Endodermal cell (in vitro differentiated cells): ENCODE measurements around the gene SUPT7L. TPM values are rescaled to one million over a fixed set of nuclear protein-coding genes. Genes with fewer than 3 reads are reported as not detected.
"Not testable (repeated sequence)": the region's sequence is repeated elsewhere in the genome, so short reads cannot be mapped to it uniquely, and the experiment has no call there.

Source experiments
- DNase-seq: peaks from one replicate; pipeline ENCODE4 v3.0.0-alpha.2; 2017
- H3K27ac ChIP-seq: 2 replicates; pipeline ENCODE4 v1.5.1; 2013; ENCODE audit warnings: mild to moderate bottlenecking, low read depth, low read length, moderate library complexity
- H3K27me3 ChIP-seq: 2 replicates; pipeline ENCODE4 v1.6.1; 2013; ENCODE audit warnings: mild to moderate bottlenecking, low read length, moderate library complexity; ENCODE audit not compliant: insufficient read depth, control insufficient read depth, poor library complexity, severe bottlenecking
- H3K36me3 ChIP-seq: 2 replicates; pipeline ENCODE4 v1.7.0; 2013; ENCODE audit warnings: mild to moderate bottlenecking, low read length, moderate library complexity; ENCODE audit not compliant: control insufficient read depth, insufficient read depth
- H3K4me1 ChIP-seq: one replicate; pipeline ENCODE4 v1.7.0; 2013; ENCODE audit warnings: low read length; ENCODE audit not compliant: control insufficient read depth, insufficient read depth
- H3K4me3 ChIP-seq: 2 replicates; pipeline ENCODE4 v1.5.1; 2013; ENCODE audit warnings: mild to moderate bottlenecking, low read length, moderate library complexity
- H3K9ac ChIP-seq: 2 replicates; pipeline ENCODE4 v1.6.1; 2013; ENCODE audit warnings: mild to moderate bottlenecking, low read length, moderate library complexity; ENCODE audit not compliant: poor library complexity, severe bottlenecking; ENCODE audit errors: extremely low read depth
- H3K9me3 ChIP-seq: 2 replicates; pipeline ENCODE4 v1.6.1; 2013; ENCODE audit warnings: mild to moderate bottlenecking, low read length, moderate library complexity; ENCODE audit not compliant: control insufficient read depth
- H3K27ac Mint-ChIP-seq: 2 replicates; pipeline ENCODE4 v1.8.0; 2020; ENCODE audit warnings: mixed read lengths
- H3K27me3 Mint-ChIP-seq: 2 replicates; pipeline ENCODE4 v1.8.0; 2021; ENCODE audit warnings: mild to moderate bottlenecking, mixed read lengths; ENCODE audit not compliant: insufficient read depth
- H3K36me3 Mint-ChIP-seq: 2 replicates; pipeline ENCODE4 v1.8.0; 2020; ENCODE audit warnings: low read depth, mixed read lengths
- H3K4me1 Mint-ChIP-seq: 2 replicates; pipeline ENCODE4 v1.8.0; 2020; ENCODE audit warnings: mixed read lengths
- H3K4me3 Mint-ChIP-seq: 2 replicates; pipeline ENCODE4 v1.8.0; 2020; ENCODE audit warnings: mild to moderate bottlenecking, moderate library complexity, mixed read lengths
- H3K9me3 Mint-ChIP-seq: 2 replicates; pipeline ENCODE4 v1.8.0; 2020; ENCODE audit warnings: mild to moderate bottlenecking, mixed read lengths
- CTCF ChIP-seq: fragments of 200-600 bp; sonication (generic); conservative IDR thresholded peaks from 2 replicates; pipeline ENCODE4 v1.5.0; 2021; ENCODE audit warnings: antibody characterized with exemption, mild to moderate bottlenecking
- WGBS, 2 experiments: methylation state at CpG; one replicate each; pipeline versions ENCODE4 v1.1.5 to v1.1.7; 2013; ENCODE audit warnings: missing lambda C conversion rate in 2 of 2, mixed read lengths in 1 of 2; ENCODE audit not compliant: insufficient coverage in 1 of 2, insufficient read length in 1 of 2; 5-methylcytosine and 5-hydroxymethylcytosine counted together
- total RNA-seq, 2 donors: library from RNA; stranded (reverse); fragmentation: NEBNext Ultra II Directional in 1 of 2; extraction: Animal tissue kit (Norgen Biotek cat#: 25700) in 1 of 2; gene quantifications; 2 replicates in 1 of 2; 3 replicates in 1 of 2; pipeline ENCODE4 v1.2.1, GENCODE V29; 2021

Gene SUPT7L
- total RNA-seq, 2 donors from 2014 or later = 43.3 to 43.9 TPM

- no peak overlapping the region for H3K9ac ChIP-seq
- Mint-ChIP-seq H3K36me3 (peaks cover 51% of the 10 kb centered on the region), H3K9me3 (no peaks in the 10 kb centered on the region), H3K4me1 (peaks cover 25% of the 10 kb centered on the region), H3K27me3 (no peaks in the 10 kb centered on the region), H3K4me3 (no peak overlapping the region), H3K27ac (peak overlapping the region; percentile 90)
- peaks cover 73% of the 10 kb centered on the region for H3K36me3 ChIP-seq
- peaks cover 11% of the 10 kb centered on the region for H3K4me1 ChIP-seq
- H3K27ac ChIP-seq = no peak overlapping the region
- no peak overlapping the region for H3K4me3 ChIP-seq
- no peaks in the 10 kb centered on the region for H3K27me3 ChIP-seq
- H3K9me3 ChIP-seq = no peaks in the 10 kb centered on the region
- peak; percentile 100 for TF ChIP-seq CTCF
- 43 to 51% methylated on average over 6 to 9 of the region's 9 CpGs for WGBS, 2 experiments
- DNase-seq = peak; percentile 95
These were observed 20.1 kb upstream of the SUPT7L start for GRCh38 chr2:27683390-27684071.

DNA sequence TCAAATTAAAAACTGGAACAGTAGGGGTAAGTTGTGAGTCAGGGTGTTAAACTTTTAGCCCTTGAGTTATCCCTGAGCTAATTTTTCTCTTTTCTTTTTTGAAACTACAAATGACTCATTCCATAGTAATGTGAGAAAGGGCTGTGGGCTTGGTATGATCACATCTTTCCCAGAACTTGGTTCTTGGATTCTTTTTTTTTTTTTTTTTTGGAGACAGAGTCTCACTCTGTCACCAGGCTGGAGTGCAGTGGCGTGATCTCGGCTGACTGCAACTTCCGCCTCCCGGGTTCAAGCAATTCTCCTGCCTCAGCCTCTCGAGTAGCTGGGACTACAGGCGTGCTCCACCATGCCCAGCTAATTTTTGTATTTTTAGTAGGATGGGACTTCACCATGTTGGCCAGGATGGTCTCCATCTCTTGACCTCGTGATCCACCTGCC, 18.9 kb upstream of the SUPT7L start:
- H3K4me1 Mint-ChIP-seq = peaks cover 25% of the 10 kb centered on the region
- peak overlapping the region; percentile 62 for H3K9ac ChIP-seq
- H3K4me1 ChIP-seq = peaks cover 11% of the 10 kb centered on the region
- H3K36me3 ChIP-seq = peaks cover 73% of the 10 kb centered on the region
- not testable (repeated sequence) for H3K9me3 ChIP-seq, H3K27me3 ChIP-seq, H3K9me3 Mint-ChIP-seq, H3K4me3 Mint-ChIP-seq, DNase-seq, H3K4me3 ChIP-seq, H3K27me3 Mint-ChIP-seq
- 92 to 95% methylated on average over 2 to 7 of the region's 7 CpGs for WGBS, 2 experiments
- peak overlapping the region; percentile 59 for H3K27ac ChIP-seq
- peaks cover 55% of the 10 kb centered on the region for H3K36me3 Mint-ChIP-seq
- peak overlapping the region; percentile 71 for H3K27ac Mint-ChIP-seq

- Mint-ChIP-seq H3K4me3 (no peak overlapping the region), H3K9me3 (no peaks in the 10 kb centered on the region), H3K4me1 (peaks cover 25% of the 10 kb centered on the region), H3K27ac (peak overlapping the region; percentile 71), H3K36me3 (peaks cover 60% of the 10 kb centered on the region), H3K27me3 (no peaks in the 10 kb centered on the region)
- Histone ChIP-seq H3K36me3 (peaks cover 73% of the 10 kb centered on the region), H3K9me3 (no peaks in the 10 kb centered on the region), H3K4me1 (peaks cover 11% of the 10 kb centered on the region), H3K4me3 (peak overlapping the region; percentile 64), H3K9ac (peak overlapping the region; percentile 62), H3K27ac (peak overlapping the region; percentile 59), H3K27me3 (no peaks in the 10 kb centered on the region)
- no peak for DNase-seq
- TF ChIP-seq CTCF = no peak
- WGBS, 2 experiments = 56% methylated on average over 1 of the region's 1 CpG; no CpG with 5 or more reads in 1 of the 2 experiments
These were observed 18.4 kb upstream of the SUPT7L start for GRCh38 chr2:27681841-27682240.
